OCI-LY7 (cell line): Measurements from ENCODE around the gene POTEJ. TPM values are rescaled to one million over a fixed set of nuclear protein-coding genes. Genes with fewer than 3 reads are reported as not detected.
"Not testable (repeated sequence)": the region's sequence is repeated elsewhere in the genome, so short reads cannot be mapped to it uniquely, and the experiment has no call there.

Source experiments
- BruUV-seq: library from RNA; stranded (reverse); fragments of 400-500 nt; replicated peaks from 2 replicates; lab custom pipeline; 2021; lab: Mats Ljungman, UMichigan
- CTCF ChIA-PET: fragments of 300-600 bp; sonication (Branson Sonifier 250); formaldehyde crosslinking; loops from one replicate; lab custom pipeline; 2022; ENCODE audit warnings: antibody characterized with exemption; ENCODE audit not compliant: unreplicated experiment; lab: Charles Lee
- POLR2A ChIA-PET: fragments of 300-600 bp; sonication (Branson Sonifier 250); formaldehyde crosslinking; loops from one replicate; lab custom pipeline; 2022; ENCODE audit warnings: antibody characterized with exemption; lab: Charles Lee
- DNase-seq: peaks from one replicate; pipeline ENCODE4 v3.0.0-alpha.2; 2015; ENCODE audit warnings: low spot score
- H2AFZ ChIP-seq: fragments of 200-600 bp; sonication (generic), shearing (Covaris generic); 2 replicates; pipeline ENCODE4 v1.6.1; 2014; ENCODE audit warnings: mild to moderate bottlenecking, antibody characterized with exemption, low read length, moderate library complexity
- H3K27ac ChIP-seq: fragments of 200-600 bp; sonication (generic); 2 replicates; pipeline ENCODE4 v1.5.1; 2014; ENCODE audit warnings: mixed run types, low read depth, mild to moderate bottlenecking, moderate library complexity, low read length, inconsistent platforms; ENCODE audit not compliant: poor library complexity, severe bottlenecking
- H3K36me3 ChIP-seq: fragments of 200-600 bp; sonication (generic); 2 replicates; pipeline ENCODE4 v1.6.1; 2014; ENCODE audit warnings: mild to moderate bottlenecking, antibody characterized with exemption, low read length, moderate library complexity, mixed read lengths; ENCODE audit not compliant: insufficient read depth
- H3K4me1 ChIP-seq: fragments of 200-600 bp; sonication (generic); 2 replicates; pipeline ENCODE4 v1.5.1; 2014; ENCODE audit warnings: mild to moderate bottlenecking, low read length; ENCODE audit not compliant: insufficient read depth, poor library complexity, severe bottlenecking
- H3K4me2 ChIP-seq: fragments of 200-600 bp; sonication (generic); 2 replicates; pipeline ENCODE4 v1.6.1; 2014; ENCODE audit warnings: mild to moderate bottlenecking, low read length
- H3K4me3 ChIP-seq: fragments of 200-600 bp; sonication (generic); 2 replicates; pipeline ENCODE4 v1.5.1; 2014; ENCODE audit warnings: mild to moderate bottlenecking, low read depth, low read length; ENCODE audit not compliant: poor library complexity, severe bottlenecking
- H3K79me2 ChIP-seq: fragments of 200-600 bp; sonication (generic); 2 replicates; pipeline ENCODE4 v1.6.1; 2016; ENCODE audit warnings: low read depth, mild to moderate bottlenecking, low read length, moderate library complexity, mixed read lengths; ENCODE audit not compliant: insufficient read depth
- H3K9me2 ChIP-seq: fragments of 200-600 bp; sonication (generic); 2 replicates; pipeline ENCODE4 v1.6.1; 2016; ENCODE audit warnings: mild to moderate bottlenecking, low read length, mixed read lengths; ENCODE audit not compliant: insufficient read depth
- H3K9me3 ChIP-seq: fragments of 200-600 bp; sonication (generic); 2 replicates; pipeline ENCODE4 v1.6.1; 2014; ENCODE audit warnings: mild to moderate bottlenecking, mixed run types, low read length, mixed read lengths
- H4K20me1 ChIP-seq: fragments of 200-600 bp; sonication (generic); 2 replicates; pipeline ENCODE4 v1.6.1; 2014; ENCODE audit warnings: mild to moderate bottlenecking, antibody characterized with exemption, low read length, moderate library complexity, mixed read lengths; ENCODE audit not compliant: insufficient read depth
- intact Hi-C: fragments of 100-400 bp; cut with micrococcal nuclease; formaldehyde crosslinking; loops from one replicate; pipeline ENCODE4 v1.10.0; 2022; ENCODE audit not compliant: unreplicated experiment
- total RNA-seq, 2 experiments: library from RNA; depleted of rRNA in 1 of 2; stranded (reverse); fragments of >200 nt in 1 of 2; shearing (Covaris generic) in 1 of 2; gene quantifications; 2 replicates each; pipeline ENCODE4 v1.2.3, GENCODE V29; 2014 to 2022

The POTEJ gene
- total RNA-seq, 2 experiments from 2014 or later = 0.10 TPM; not detected in 1

DNA sequence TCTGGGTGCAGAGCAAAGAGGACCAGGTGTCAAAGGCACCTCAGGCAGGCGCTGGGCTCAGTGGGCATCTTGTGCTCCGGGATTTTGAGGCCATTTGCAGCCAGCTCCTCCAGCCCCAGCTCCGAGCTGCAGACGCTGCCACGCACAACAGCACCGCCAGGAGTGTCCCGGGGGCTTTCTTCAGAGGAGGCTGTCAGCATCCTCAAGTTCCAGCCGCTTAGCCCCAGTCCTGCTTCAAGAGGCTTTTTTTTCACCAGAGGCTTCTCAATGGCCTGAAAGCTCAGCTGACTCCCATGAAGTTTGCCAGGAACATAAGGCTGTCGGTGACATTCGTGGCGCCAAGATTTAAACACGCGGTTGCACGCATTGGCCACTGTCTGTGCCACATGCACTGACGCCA, 754 bp upstream of the POTEJ start:
- CTCF ChIA-PET, BruUV-seq, DNase-seq, H3K9me2 ChIP-seq, H3K9me3 ChIP-seq, H3K4me2 ChIP-seq, H2AFZ ChIP-seq, intact Hi-C loops, POLR2A ChIA-PET, H3K27ac ChIP-seq, H3K79me2 ChIP-seq, H3K4me3 ChIP-seq, H4K20me1 ChIP-seq, H3K36me3 ChIP-seq, H3K4me1 ChIP-seq: not testable (repeated sequence)

GRCh38 chr2:130628784-130629475, 17.7 kb downstream of the POTEJ start:
- H4K20me1 ChIP-seq, H3K27ac ChIP-seq, H3K36me3 ChIP-seq, H3K4me1 ChIP-seq, intact Hi-C loops, H3K4me3 ChIP-seq, POLR2A ChIA-PET, H3K4me2 ChIP-seq, BruUV-seq, DNase-seq, H3K9me2 ChIP-seq, H3K9me3 ChIP-seq, H2AFZ ChIP-seq, CTCF ChIA-PET, H3K79me2 ChIP-seq: not testable (repeated sequence)

- H3K4me3 ChIP-seq, H3K4me1 ChIP-seq, CTCF ChIA-PET, H4K20me1 ChIP-seq, intact Hi-C loops, H3K36me3 ChIP-seq, BruUV-seq, H3K79me2 ChIP-seq, POLR2A ChIA-PET, DNase-seq, H3K27ac ChIP-seq, H3K4me2 ChIP-seq, H2AFZ ChIP-seq, H3K9me2 ChIP-seq, H3K9me3 ChIP-seq: not testable (repeated sequence)
Observed at GRCh38 chr2:130638973-130639372, 27.7 kb downstream of the POTEJ start.

DNA sequence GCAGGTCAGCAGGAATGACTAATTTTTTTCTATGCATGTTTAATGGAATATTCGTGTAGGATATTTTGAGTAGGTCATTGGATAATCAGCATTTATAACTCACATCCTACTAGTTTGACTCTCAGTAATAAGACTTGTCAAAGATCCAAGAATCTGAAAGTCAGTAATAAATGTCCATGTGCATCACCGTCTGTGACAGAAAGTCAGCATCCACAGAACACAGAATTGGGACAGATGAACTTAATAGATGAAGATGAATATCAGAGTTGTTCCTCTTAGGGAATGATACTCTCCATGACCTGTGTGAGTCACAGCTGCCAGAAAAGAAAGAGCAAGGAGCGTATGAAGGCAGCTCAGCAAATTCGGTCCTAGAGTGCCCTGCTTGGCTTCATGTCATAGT, 30.4 kb downstream of the POTEJ start:
- H3K9me3 ChIP-seq, CTCF ChIA-PET, POLR2A ChIA-PET: not testable (repeated sequence)

DNA sequence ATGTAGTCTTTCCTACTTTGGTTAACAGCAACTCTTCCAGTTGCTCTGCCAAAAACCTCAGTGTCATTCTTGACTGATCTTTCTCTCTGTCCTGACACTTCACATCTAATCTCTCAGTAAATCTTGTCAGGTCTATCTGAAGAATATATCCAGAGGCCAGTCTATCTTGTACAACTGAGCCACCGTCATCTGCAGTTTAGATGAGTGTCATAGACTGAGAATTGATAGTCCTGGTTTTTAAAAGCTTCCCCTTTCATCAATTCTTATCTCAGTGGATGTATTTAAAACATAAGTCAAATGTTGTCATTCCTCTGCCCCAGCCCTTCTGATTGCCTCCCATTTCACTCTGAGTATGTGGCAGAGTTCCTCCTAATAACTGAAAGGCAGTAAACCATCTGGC, 38.0 kb downstream of the POTEJ start:
- H3K79me2 ChIP-seq, H2AFZ ChIP-seq, H3K9me2 ChIP-seq, H3K9me3 ChIP-seq, intact Hi-C loops, CTCF ChIA-PET, H4K20me1 ChIP-seq, H3K4me3 ChIP-seq, DNase-seq, H3K36me3 ChIP-seq, POLR2A ChIA-PET, H3K4me1 ChIP-seq, H3K27ac ChIP-seq, BruUV-seq, H3K4me2 ChIP-seq: not testable (repeated sequence)

More for the DNA sequence above, 30.4 kb downstream of the POTEJ start:
- H2AFZ ChIP-seq, H3K4me1 ChIP-seq, H4K20me1 ChIP-seq, intact Hi-C loops, H3K4me3 ChIP-seq, BruUV-seq, DNase-seq, H3K9me2 ChIP-seq, H3K27ac ChIP-seq, H3K79me2 ChIP-seq, H3K4me2 ChIP-seq, H3K36me3 ChIP-seq: not testable (repeated sequence)

DNA sequence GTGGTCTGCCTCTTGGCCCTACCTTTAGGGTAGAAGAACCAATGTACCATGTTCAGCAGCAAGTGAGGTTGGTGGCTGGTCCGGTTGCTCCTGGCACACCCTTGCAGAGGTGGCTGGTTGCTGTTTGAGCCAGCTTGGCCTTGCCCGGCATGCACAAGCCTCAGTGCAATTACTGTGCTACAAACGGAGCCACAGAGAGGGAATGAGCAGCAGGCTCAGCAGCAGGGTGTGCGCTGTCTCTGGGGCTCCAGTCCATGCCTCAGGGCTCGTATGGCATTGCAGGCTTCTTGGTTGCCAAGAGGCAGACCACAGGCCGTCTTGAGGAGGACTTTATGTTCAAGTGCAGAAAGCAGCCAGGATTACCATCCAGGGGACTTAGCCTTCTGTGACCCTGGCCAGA, 53.3 kb downstream of the POTEJ start:
- H3K4me2 ChIP-seq, H2AFZ ChIP-seq, POLR2A ChIA-PET, H3K27ac ChIP-seq, CTCF ChIA-PET, H4K20me1 ChIP-seq, H3K36me3 ChIP-seq, H3K9me2 ChIP-seq, intact Hi-C loops, H3K4me3 ChIP-seq, H3K4me1 ChIP-seq, H3K9me3 ChIP-seq, H3K79me2 ChIP-seq, DNase-seq, BruUV-seq: not testable (repeated sequence)
